NCI-H1436 (cell line): ENCODE data around the gene HK1.

ENCODE experiments used
- DNase-seq: peaks from one replicate; lab custom pipeline; 2025; lab: John Stamatoyannopoulos, UW

Gene HK1

GRCh38 chr10:69403519-69403918 is 125.2 kb downstream of the HK1 start:
- DNase-seq: no peak

- no peak for DNase-seq
Observed at GRCh38 chr10:69404786-69405185, 126.5 kb downstream of the HK1 start.

GRCh38 chr10:69405221-69405620 is 126.9 kb downstream of the HK1 start:
- no peak for DNase-seq

GRCh38 chr10:69406302-69406811 is 128.1 kb downstream of the HK1 start:
- no peak for DNase-seq

GRCh38 chr10:69406816-69407580 is 128.7 kb downstream of the HK1 start:
- no peak for DNase-seq

- peak; percentile 49 for DNase-seq
Observed at GRCh38 chr10:69407621-69408301, 129.5 kb downstream of the HK1 start.

GRCh38 chr10:69408318-69409175 is 130.3 kb downstream of the HK1 start:
- peak; percentile 91 for DNase-seq

GRCh38 chr10:69409176-69409495 is 130.8 kb downstream of the HK1 start:
- no peak for DNase-seq

- DNase-seq: no peak
Observed at GRCh38 chr10:69409968-69410367, 131.7 kb downstream of the HK1 start.

- DNase-seq: no peak
Observed at GRCh38 chr10:69410487-69410886, 132.2 kb downstream of the HK1 start.

GRCh38 chr10:69411476-69411875 is 133.2 kb downstream of the HK1 start:
- DNase-seq: no peak

- DNase-seq: no peak
Observed at GRCh38 chr10:69412232-69412790, 134.0 kb downstream of the HK1 start.

GRCh38 chr10:69413221-69413865 is 135.0 kb downstream of the HK1 start:
- DNase-seq: no peak

- DNase-seq: no peak
Observed at GRCh38 chr10:69414036-69415018, 136.0 kb downstream of the HK1 start.

- no peak for DNase-seq
Observed at GRCh38 chr10:69415049-69415448, 136.8 kb downstream of the HK1 start.

- DNase-seq: no peak
Observed at GRCh38 chr10:69415951-69416350, 137.7 kb downstream of the HK1 start.

- no peak for DNase-seq
Observed at GRCh38 chr10:69416695-69417094, 138.4 kb downstream of the HK1 start, which contains the start of gene TACR2. Gene TACR2 (minus strand): TSS chr10:69416918. CDS start chr10:69416323, 595 bp downstream.

- no peak for DNase-seq
Observed at GRCh38 chr10:69417542-69417941, 139.2 kb downstream of the HK1 start.

- no peak for DNase-seq
Observed at GRCh38 chr10:69418052-69418752, 139.9 kb downstream of the HK1 start.
